Uterus (tissue), 2 donors: Measurements from ENCODE around the gene KIF24.

Source experiments
- POLR2A ChIP-seq, 2 donors: fragments of 450-650 bp; IDR thresholded peaks; one replicate each; pipeline ENCODE4 v1.6.1; 2016; ENCODE audit warnings: antibody characterized with exemption in 2 of 2, mild to moderate bottlenecking in 1 of 2, moderate library complexity in 1 of 2
- TF ChIP-seq, protein P1 (sequence below), 4 experiments: fragments of 200-600 bp in 2 of 4; fragments of 450-650 bp in 2 of 4; sonication (generic) in 2 of 4; IDR thresholded peaks; one replicate each; pipeline ENCODE4 v1.5.1; 2016 to 2019; ENCODE audit warnings: antibody characterized with exemption in 4 of 4, mild to moderate bottlenecking in 2 of 4, moderate library complexity in 1 of 4

DNA sequence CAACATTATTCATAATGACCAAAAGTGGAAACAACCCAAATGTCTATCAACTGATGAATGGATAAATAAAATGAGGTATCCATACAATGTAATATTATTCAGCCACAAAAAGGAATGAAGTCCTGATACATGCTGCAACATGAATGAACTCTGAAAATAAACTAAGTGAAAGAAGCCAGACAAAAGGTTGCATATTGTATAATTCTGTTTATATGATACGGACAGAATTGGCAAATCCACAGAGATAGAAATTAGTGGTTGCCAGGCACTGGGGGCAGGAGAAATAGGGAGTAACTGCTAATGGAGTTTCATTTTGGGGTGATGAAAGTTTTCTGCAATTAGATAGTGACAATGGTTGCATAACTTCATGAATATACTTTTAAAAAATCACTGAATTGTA, 47.0 kb downstream of the KIF24 start:
- TF ChIP-seq, protein P1, sequence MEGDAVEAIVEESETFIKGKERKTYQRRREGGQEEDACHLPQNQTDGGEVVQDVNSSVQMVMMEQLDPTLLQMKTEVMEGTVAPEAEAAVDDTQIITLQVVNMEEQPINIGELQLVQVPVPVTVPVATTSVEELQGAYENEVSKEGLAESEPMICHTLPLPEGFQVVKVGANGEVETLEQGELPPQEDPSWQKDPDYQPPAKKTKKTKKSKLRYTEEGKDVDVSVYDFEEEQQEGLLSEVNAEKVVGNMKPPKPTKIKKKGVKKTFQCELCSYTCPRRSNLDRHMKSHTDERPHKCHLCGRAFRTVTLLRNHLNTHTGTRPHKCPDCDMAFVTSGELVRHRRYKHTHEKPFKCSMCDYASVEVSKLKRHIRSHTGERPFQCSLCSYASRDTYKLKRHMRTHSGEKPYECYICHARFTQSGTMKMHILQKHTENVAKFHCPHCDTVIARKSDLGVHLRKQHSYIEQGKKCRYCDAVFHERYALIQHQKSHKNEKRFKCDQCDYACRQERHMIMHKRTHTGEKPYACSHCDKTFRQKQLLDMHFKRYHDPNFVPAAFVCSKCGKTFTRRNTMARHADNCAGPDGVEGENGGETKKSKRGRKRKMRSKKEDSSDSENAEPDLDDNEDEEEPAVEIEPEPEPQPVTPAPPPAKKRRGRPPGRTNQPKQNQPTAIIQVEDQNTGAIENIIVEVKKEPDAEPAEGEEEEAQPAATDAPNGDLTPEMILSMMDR (IDR thresholded peaks at IDR 0.05) = no peak
- no peak for TF ChIP-seq POLR2A (IDR thresholded peaks at IDR 0.05)
